GM06990 (cell line): ENCODE measurements around the gene HDLBP.

Experiments used
- DNase-seq: peaks from one replicate; pipeline ENCODE4 v3.0.0-alpha.2; 2011; ENCODE audit not compliant: insufficient read length; ENCODE audit errors: extremely low read depth
- H3K27me3 ChIP-seq: replicated peaks from 2 replicates; pipeline ENCODE4 v1.6.0; 2011; ENCODE audit warnings: low read length; ENCODE audit not compliant: control insufficient read depth, insufficient read depth
- H3K36me3 ChIP-seq: 2 replicates; pipeline ENCODE4 v1.5.1; 2011; ENCODE audit warnings: low read length; ENCODE audit not compliant: control insufficient read depth, insufficient read depth
- H3K4me3 ChIP-seq: replicated peaks from 2 replicates; pipeline ENCODE4 v1.5.1; 2011; ENCODE audit warnings: low read depth, mild to moderate bottlenecking, control low read depth, low read length
- TF ChIP-seq, protein P1 (sequence below): IDR thresholded peaks from 2 replicates; pipeline ENCODE4 v1.5.1; 2011; ENCODE audit warnings: low read length, control low read depth, mild to moderate bottlenecking, inconsistent platforms; ENCODE audit not compliant: insufficient read depth, poor library complexity, severe bottlenecking

Gene HDLBP

DNA sequence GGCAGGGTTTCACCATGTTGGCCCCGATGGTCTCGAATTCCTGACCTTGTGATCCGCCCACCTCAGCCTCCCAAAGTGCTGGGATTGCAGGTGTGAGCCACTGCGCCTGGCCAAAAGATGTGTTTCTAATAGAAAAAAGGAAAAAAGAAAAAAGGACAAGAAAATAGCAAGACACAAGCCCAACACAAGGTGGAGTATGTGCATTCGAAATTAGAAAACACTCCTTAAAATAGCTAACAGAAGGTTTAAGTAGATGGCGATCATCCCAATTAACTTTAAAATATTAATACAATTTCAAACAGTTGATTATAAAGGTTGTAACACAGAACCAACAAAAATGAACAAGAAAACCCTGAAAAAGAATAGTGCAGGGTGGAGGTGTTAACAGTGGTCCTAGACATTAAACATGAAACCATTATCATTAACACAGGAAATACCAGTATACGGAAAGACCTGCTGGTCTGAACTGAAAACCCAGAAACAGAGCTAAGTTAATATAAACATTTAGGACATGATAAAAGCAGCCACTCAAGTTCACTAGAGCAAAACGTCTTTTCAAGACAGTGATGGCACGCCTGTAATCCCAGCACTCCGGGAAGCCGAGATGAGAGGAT, 57.9 kb downstream of the HDLBP start:
- TF ChIP-seq, protein P1, sequence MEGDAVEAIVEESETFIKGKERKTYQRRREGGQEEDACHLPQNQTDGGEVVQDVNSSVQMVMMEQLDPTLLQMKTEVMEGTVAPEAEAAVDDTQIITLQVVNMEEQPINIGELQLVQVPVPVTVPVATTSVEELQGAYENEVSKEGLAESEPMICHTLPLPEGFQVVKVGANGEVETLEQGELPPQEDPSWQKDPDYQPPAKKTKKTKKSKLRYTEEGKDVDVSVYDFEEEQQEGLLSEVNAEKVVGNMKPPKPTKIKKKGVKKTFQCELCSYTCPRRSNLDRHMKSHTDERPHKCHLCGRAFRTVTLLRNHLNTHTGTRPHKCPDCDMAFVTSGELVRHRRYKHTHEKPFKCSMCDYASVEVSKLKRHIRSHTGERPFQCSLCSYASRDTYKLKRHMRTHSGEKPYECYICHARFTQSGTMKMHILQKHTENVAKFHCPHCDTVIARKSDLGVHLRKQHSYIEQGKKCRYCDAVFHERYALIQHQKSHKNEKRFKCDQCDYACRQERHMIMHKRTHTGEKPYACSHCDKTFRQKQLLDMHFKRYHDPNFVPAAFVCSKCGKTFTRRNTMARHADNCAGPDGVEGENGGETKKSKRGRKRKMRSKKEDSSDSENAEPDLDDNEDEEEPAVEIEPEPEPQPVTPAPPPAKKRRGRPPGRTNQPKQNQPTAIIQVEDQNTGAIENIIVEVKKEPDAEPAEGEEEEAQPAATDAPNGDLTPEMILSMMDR, result peak; percentile 10
- Histone ChIP-seq H3K27me3 (no peaks in the 10 kb centered on the region), H3K4me3 (no peak overlapping the region), H3K36me3 (peaks cover 55% of the 10 kb centered on the region)
- DNase-seq, result no peak

DNA sequence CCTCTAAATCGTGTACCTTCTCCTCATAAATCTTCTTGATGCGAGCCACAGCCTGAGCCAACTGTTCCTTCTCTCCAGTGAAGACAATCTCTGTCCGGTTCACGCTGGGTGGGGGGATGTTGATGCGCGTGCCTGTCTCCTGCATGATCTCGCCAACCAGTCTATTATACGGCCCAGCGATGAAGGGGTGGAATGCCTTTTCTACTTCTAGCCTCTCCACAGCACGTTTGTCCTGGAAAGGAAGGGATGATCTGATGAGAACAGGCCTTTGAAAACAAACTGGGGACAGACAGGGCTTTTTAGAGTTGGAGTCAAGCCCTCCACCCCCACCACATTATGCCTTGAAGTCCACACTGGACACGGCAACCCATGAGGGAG, 59.3 kb downstream of the HDLBP start:
- Histone ChIP-seq H3K4me3 (no peak overlapping the region), H3K36me3 (peaks cover 54% of the 10 kb centered on the region), H3K27me3 (no peaks in the 10 kb centered on the region)
- TF ChIP-seq, protein P1, result no peak
- no peak for DNase-seq

DNA sequence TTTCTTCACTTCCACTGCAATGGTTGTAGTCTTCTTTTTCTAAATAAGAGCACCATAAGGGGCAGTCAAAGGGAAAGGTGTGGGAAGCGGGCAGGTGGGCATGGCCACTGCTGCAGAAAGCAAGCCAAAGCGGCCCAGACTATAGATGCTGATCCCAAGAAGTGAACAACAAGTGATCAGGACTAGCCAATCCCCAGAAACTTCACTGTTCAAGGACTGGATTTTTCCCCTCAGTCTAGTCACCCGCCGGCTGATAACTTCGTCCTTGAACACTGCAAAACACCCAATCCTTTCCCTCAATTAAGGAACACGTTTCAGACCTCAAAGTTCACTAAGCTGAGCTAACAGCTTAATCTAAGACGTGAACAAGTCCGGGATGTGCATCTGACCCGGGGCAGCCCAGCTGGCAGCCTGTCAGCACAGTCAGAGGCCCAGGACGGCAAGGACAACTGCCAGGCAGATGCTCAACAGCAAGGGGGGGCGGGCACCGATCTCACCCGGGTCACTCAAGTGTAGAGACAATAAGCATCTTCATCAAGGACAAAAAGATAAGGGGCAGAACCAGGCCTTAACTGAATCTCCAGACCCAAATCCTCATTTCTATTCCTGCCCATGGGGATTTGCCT, 59.8 kb downstream of the HDLBP start:
- Histone ChIP-seq H3K4me3 (no peak overlapping the region), H3K36me3 (peaks cover 57% of the 10 kb centered on the region), H3K27me3 (no peaks in the 10 kb centered on the region)
- TF ChIP-seq, protein P1, result no peak
- DNase-seq, result no peak

DNA sequence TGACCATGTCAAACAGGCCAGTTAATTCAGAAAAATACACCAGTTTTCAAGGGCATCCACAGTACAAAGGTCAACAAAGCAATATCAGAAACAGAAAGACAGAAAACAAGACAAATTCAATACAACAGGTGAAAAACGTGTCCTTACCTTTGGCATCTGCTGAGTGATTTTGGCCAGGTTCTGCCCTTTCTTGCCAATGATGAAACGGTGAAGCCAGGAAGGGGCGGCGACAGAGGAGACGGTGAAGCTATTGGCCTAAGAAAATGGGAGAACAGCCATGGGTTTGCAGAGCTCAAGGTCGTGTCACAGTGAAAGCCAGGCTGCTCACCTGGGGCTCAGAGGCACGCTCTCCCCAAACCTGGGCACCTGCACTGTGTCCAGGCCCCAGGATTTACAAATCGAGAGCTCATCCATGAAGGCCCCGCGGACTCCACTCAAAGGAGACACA, 60.5 kb downstream of the HDLBP start:
- TF ChIP-seq, protein P1, result no peak
- no peak for DNase-seq
- H3K36me3 ChIP-seq, result peaks cover 61% of the 10 kb centered on the region
- no peak overlapping the region for H3K4me3 ChIP-seq
- H3K27me3 ChIP-seq, result no peaks in the 10 kb centered on the region

- H3K4me3 ChIP-seq, result no peak overlapping the region
- H3K27me3 ChIP-seq, result no peaks in the 10 kb centered on the region
- no peak for DNase-seq
- peaks cover 71% of the 10 kb centered on the region for H3K36me3 ChIP-seq
- TF ChIP-seq, protein P1, result no peak
Measured at GRCh38 chr2:241252778-241253475, 62.5 kb downstream of the HDLBP start.
